Smooth muscle cell (in vitro differentiated cells): ENCODE measurements around the gene FOXR1. TPM values are rescaled to one million over a fixed set of nuclear protein-coding genes. Genes with fewer than 3 reads are reported as not detected.

Experiments
- DNase-seq: peaks from one replicate; lab custom pipeline; 2025; ENCODE audit not compliant: unreplicated experiment; lab: John Stamatoyannopoulos, UW
- H2AFZ ChIP-seq: fragments of 200-600 bp; sonication (generic); 2 replicates; pipeline ENCODE4 v1.6.0; 2016; ENCODE audit warnings: antibody characterized with exemption, low read depth, mild to moderate bottlenecking
- H3F3A ChIP-seq: fragments of 200-600 bp; sonication (generic); 2 replicates; pipeline ENCODE4 v1.6.0; 2017; ENCODE audit warnings: antibody characterized with exemption, low read depth
- H3K27ac ChIP-seq: fragments of 200-600 bp; sonication (generic); 2 replicates; pipeline ENCODE4 v1.5.1; 2016; ENCODE audit warnings: low read depth, mild to moderate bottlenecking
- H3K27me3 ChIP-seq: fragments of 200-600 bp; sonication (generic); 2 replicates; pipeline ENCODE4 v1.6.1; 2016; ENCODE audit warnings: low read depth, mild to moderate bottlenecking
- H3K36me3 ChIP-seq: fragments of 200-600 bp; sonication (generic); 2 replicates; pipeline ENCODE4 v1.5.1; 2016; ENCODE audit warnings: low read depth
- H3K4me1 ChIP-seq: fragments of 200-600 bp; sonication (generic); 2 replicates; pipeline ENCODE4 v1.5.1; 2016; ENCODE audit warnings: low read depth
- H3K4me2 ChIP-seq: fragments of 200-600 bp; sonication (generic); 2 replicates; pipeline ENCODE4 v1.6.0; 2016; ENCODE audit warnings: mild to moderate bottlenecking
- H3K4me3 ChIP-seq: fragments of 200-600 bp; sonication (generic); 2 replicates; pipeline ENCODE4 v1.5.1; 2016; ENCODE audit warnings: mild to moderate bottlenecking
- H3K79me2 ChIP-seq: fragments of 200-600 bp; sonication (generic); 2 replicates; pipeline ENCODE4 v1.6.0; 2016; ENCODE audit warnings: low read depth, mild to moderate bottlenecking
- H3K9ac ChIP-seq: fragments of 200-600 bp; sonication (generic); 2 replicates; pipeline ENCODE4 v1.6.0; 2016; ENCODE audit warnings: low read depth
- H3K9me3 ChIP-seq: fragments of 200-600 bp; sonication (generic); replicated peaks from 2 replicates; pipeline ENCODE4 v1.5.1; 2016; ENCODE audit warnings: low read depth
- H4K20me1 ChIP-seq: fragments of 200-600 bp; sonication (generic); 2 replicates; pipeline ENCODE4 v1.6.0; 2016; ENCODE audit warnings: low read depth
- CTCF ChIP-seq: fragments of 200-600 bp; sonication (generic); IDR thresholded peaks from 2 replicates; pipeline ENCODE4 v1.5.1; 2017; ENCODE audit warnings: borderline replicate concordance, mild to moderate bottlenecking, antibody characterized with exemption; ENCODE audit not compliant: insufficient read depth, poor library complexity, severe bottlenecking
- WGBS: methylation state at CpG from one replicate; pipeline ENCODE4 v1.1.7; 2016; ENCODE audit warnings: low lambda C conversion rate; 5-methylcytosine and 5-hydroxymethylcytosine counted together
- polyA plus RNA-seq: library from polyadenylated mRNA; unstranded; fragments of >200 nt; fragmentation: Nextera tagmentation; extraction: Ambion mirVana; gene quantifications from 2 replicates; pipeline ENCODE4 v1.2.1, GENCODE V29; 2016
- total RNA-seq: library from RNA; depleted of rRNA; stranded (reverse); fragments of >200 nt; gene quantifications from 2 replicates; pipeline ENCODE4 v1.2.3, GENCODE V29; 2014

FOXR1 gene
- total and polyA plus RNA-seq, 2 experiments from 2014 or later, result not detected

DNA sequence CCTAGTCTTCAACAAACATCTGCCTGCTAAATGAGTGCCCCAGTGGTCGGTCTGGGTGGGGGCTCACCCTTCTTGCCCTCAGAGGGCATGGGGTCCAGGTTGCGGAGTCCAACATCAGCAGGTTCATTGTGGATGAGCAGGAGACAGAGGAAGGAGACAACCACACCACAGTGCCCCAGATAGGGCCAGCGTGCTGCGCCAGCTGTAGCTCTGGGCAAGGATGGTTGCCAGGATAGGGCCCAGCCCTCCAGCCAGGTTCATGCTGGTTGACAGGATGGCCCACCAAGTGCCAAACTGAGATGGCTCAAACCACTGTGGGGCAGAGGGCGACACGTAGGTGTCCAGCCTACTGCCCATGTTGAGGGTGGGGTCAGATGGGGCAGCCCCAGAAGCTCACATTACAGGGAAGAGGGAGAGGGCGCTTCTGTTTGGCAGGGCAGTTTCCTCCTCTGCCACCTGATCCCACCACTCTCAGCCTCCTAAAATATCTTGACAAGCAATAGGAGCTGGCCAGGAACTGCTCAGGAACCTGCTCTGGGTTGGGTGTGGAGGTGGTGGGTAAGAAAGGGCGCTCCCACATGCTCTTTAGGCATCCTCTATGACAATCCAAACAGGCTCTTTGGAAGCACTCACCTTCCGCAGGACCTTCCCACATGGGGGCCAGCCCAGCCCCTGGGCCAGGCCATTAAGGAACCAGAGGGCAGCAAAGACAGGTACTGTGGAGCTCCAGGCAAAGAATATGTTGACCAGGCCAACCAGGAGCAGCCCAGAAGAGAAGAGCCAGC lies 56.2 kb downstream of the FOXR1 start:
- no peak overlapping the region for H2AFZ ChIP-seq
- no peak for DNase-seq
- no peaks in the 10 kb centered on the region for H4K20me1 ChIP-seq
- no peaks in the 10 kb centered on the region for H3K27me3 ChIP-seq
- H3K9ac ChIP-seq, result no peak overlapping the region
- peaks cover 24% of the 10 kb centered on the region for H3F3A ChIP-seq
- TF ChIP-seq CTCF, result no peak
- H3K9me3 ChIP-seq, result no peaks in the 10 kb centered on the region
- H3K4me3 ChIP-seq, result peak overlapping the region; percentile 65
- H3K4me2 ChIP-seq, result no peak overlapping the region
- 91% methylated on average over 9 of the region's 9 CpGs for WGBS
- no peak overlapping the region for H3K27ac ChIP-seq
- H3K79me2 ChIP-seq, result no peaks in the 10 kb centered on the region
- peaks cover 17% of the 10 kb centered on the region for H3K4me1 ChIP-seq
- H3K36me3 ChIP-seq, result no peaks in the 10 kb centered on the region

DNA sequence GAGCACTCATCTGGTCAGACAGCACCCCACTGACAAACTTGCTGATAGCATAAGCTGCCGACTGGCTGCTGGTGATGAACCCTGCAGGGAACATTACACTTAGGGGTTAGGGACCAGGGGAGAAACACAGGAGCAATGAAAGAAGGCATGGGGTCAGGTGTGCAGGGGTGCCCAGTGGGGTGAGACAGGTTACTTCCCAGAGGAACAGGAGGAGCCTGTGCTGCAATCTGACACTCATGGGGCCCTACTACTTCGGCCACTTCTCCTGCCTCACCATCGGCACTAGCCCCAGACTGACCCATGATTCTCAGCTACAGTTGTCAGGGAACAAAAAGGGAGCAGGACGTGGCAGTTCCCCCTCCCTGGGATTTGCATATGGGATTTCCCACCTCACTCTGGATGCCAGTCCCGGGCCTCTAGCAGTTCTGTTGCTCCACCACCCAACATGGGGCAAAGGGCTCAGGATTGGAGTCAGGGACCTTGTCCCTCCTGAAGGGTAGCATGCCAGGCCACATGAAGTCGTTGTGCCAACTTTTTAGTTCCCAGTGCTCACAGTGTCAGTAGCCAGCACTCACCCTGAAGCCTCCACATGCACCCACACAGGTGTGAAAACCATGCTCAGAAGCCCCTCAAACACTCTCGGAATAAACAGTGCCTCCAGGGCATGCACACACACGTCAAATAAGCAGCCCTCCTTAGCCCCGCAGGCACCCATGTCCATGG lies 56.9 kb downstream of the FOXR1 start:
- peaks cover 17% of the 10 kb centered on the region for H3K4me1 ChIP-seq
- H3K36me3 ChIP-seq, result no peaks in the 10 kb centered on the region
- H3K9ac ChIP-seq, result no peak overlapping the region
- no peaks in the 10 kb centered on the region for H3K27me3 ChIP-seq
- peak overlapping the region; percentile 44 for H2AFZ ChIP-seq
- H3K4me3 ChIP-seq, result peak overlapping the region; percentile 65
- H3K9me3 ChIP-seq, result no peaks in the 10 kb centered on the region
- TF ChIP-seq CTCF, result no peak
- H3F3A ChIP-seq, result peaks cover 23% of the 10 kb centered on the region
- H4K20me1 ChIP-seq, result no peaks in the 10 kb centered on the region
- peak overlapping the region; percentile 91 for H3K4me2 ChIP-seq
- no peak for DNase-seq
- H3K27ac ChIP-seq, result peak overlapping the region; percentile 45
- H3K79me2 ChIP-seq, result no peaks in the 10 kb centered on the region
- WGBS, result 69% methylated on average over 9 of the region's 9 CpGs

DNA sequence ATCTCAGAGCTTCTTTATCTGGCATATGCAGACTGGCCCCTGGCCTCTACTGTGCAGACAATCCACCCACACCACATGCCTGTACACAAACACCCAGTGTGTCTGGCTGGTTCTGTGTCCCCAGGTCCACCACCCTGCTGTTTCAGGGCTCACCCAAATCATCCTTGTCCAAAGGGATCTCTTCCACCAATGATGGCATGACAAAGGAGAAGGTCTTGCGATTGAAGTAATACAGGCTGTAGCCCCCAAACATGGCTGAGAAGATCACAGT lies 57.4 kb downstream of the FOXR1 start:
- Histone ChIP-seq H3K4me2 (peak overlapping the region; percentile 91), H3K36me3 (no peaks in the 10 kb centered on the region), H2AFZ (peak overlapping the region; percentile 44), H3K9me3 (no peaks in the 10 kb centered on the region), H3K27ac (peak overlapping the region; percentile 45), H3K4me1 (peaks cover 17% of the 10 kb centered on the region), H4K20me1 (no peaks in the 10 kb centered on the region), H3K9ac (no peak overlapping the region), H3K4me3 (peak overlapping the region; percentile 65), H3K79me2 (no peaks in the 10 kb centered on the region), H3F3A (peaks cover 20% of the 10 kb centered on the region), H3K27me3 (no peaks in the 10 kb centered on the region)
- no peak for DNase-seq
- 100% methylated on average over 1 of the region's 1 CpG for WGBS
- TF ChIP-seq CTCF, result no peak
